GM23248 (cell line): ENCODE measurements around the gene CACNG5.

Source experiments
- EZH2 ChIP-seq: fragments of 200-600 bp; sonication (generic); IDR thresholded peaks from 2 replicates; pipeline ENCODE4 v1.6.1; 2018; ENCODE audit warnings: antibody characterized with exemption, mild to moderate bottlenecking; ENCODE audit not compliant: insufficient read depth, poor library complexity, severe bottlenecking
- EZH2phosphoT487 ChIP-seq: fragments of 200-600 bp; sonication (generic); IDR thresholded peaks from 2 replicates; pipeline ENCODE4 v1.6.1; 2018; ENCODE audit warnings: antibody characterized with exemption, moderate library complexity, mild to moderate bottlenecking, low read depth; ENCODE audit not compliant: insufficient read depth

- no peak for TF ChIP-seq EZH2
- TF ChIP-seq EZH2phosphoT487: no peak
These were observed 97.4 kb downstream of the CACNG5 start for GRCh38 chr17:66932311-66932710.
